Choroid plexus epithelial cell (primary cell): Measurements from ENCODE around the gene RBBP8NL.

Source experiments
- DNase-seq: peaks from one replicate; pipeline ENCODE4 v3.0.0-alpha.2; 2010; ENCODE audit warnings: low read depth
- H3K4me3 ChIP-seq: 2 replicates; pipeline ENCODE4 v1.5.1; 2011; ENCODE audit warnings: low read depth, mild to moderate bottlenecking, control low read depth, low read length, moderate library complexity
- CTCF ChIP-seq: conservative IDR thresholded peaks from 2 replicates; pipeline ENCODE4 v1.5.1; 2011; ENCODE audit warnings: low read depth, mild to moderate bottlenecking, control low read depth, inconsistent platforms, low read length, moderate library complexity

RBBP8NL gene

GRCh38 chr20:62405981-62406513 is 21.3 kb downstream of the RBBP8NL start:
- TF ChIP-seq CTCF: no peak

GRCh38 chr20:62405108-62405980 is 22.0 kb downstream of the RBBP8NL start:
- H3K4me3 ChIP-seq: no peak overlapping the region
- DNase-seq: peak; percentile 70
- peak; percentile 76 for TF ChIP-seq CTCF

More at GRCh38 chr20:62405981-62406513, 21.3 kb downstream of the RBBP8NL start:
- no peak for DNase-seq
- H3K4me3 ChIP-seq: peak overlapping the region; percentile 61

GRCh38 chr20:62404761-62405107 is 22.6 kb downstream of the RBBP8NL start:
- DNase-seq: no peak
- H3K4me3 ChIP-seq: no peak overlapping the region
- TF ChIP-seq CTCF: no peak

GRCh38 chr20:62404112-62404665 is 23.1 kb downstream of the RBBP8NL start:
- DNase-seq: no peak
- H3K4me3 ChIP-seq: no peak overlapping the region
- no peak for TF ChIP-seq CTCF

- H3K4me3 ChIP-seq: no peak overlapping the region
- TF ChIP-seq CTCF: no peak
- no peak for DNase-seq
Measured at GRCh38 chr20:62403331-62403730, 24.0 kb downstream of the RBBP8NL start.

GRCh38 chr20:62402456-62403150 is 24.7 kb downstream of the RBBP8NL start:
- no peak for TF ChIP-seq CTCF
- H3K4me3 ChIP-seq: no peak overlapping the region
- DNase-seq: no peak
